A549 (cell line): Measurements from ENCODE around the gene YTHDF2. TPM values are rescaled to one million over a fixed set of nuclear protein-coding genes. Genes with fewer than 3 reads are reported as not detected.

ENCODE experiments used
- ATAC-seq, 2 experiments: fragments of 200-7000 bp in 1 of 2; fragments of >200 bp in 1 of 2; cut with Nextera tagmentation in 1 of 2; cut with Tn5 transposase in 1 of 2; 3 replicates each; pipeline versions ENCODE4 v1.8.0 to v1.9.1; 2018 to 2020; ENCODE audit warnings: mild to moderate bottlenecking in 1 of 2, moderate library complexity in 1 of 2
- CTCF ChIA-PET: fragments of 300-600 bp; sonication (Branson Sonifier 250); formaldehyde crosslinking; extraction: SDS; loops from one replicate; lab custom pipeline; 2021; ENCODE audit warnings: antibody characterized with exemption, inconsistent platforms; lab: Yijun Ruan, JAX
- POLR2A ChIA-PET: fragments of 350-600 bp; formaldehyde crosslinking; extraction: SDS; loops from one replicate; lab custom pipeline; 2021; ENCODE audit warnings: antibody characterized with exemption, inconsistent platforms; lab: Yijun Ruan, JAX
- DNase-seq, 2 experiments: peaks; one replicate each; pipeline versions ENCODE4 v3.0.0 to v3.0.0-alpha.2; 2011 to 2016; ENCODE audit warnings: low read depth in 1 of 2, low spot score in 1 of 2
- FAIRE-seq: peaks from 2 replicates; lab custom pipeline; 2011; peaks lifted over from hg19 to GRCh38; lab: Jason Lieb, UNC
- H3K27ac ChIP-seq, 2 experiments: fragments of >200 bp; sonication (Bioruptor Twin); formaldehyde crosslinking; 3 replicates each; pipeline ENCODE4 v1.5.1; 2016 to 2017
- H3K4me1 ChIP-seq: fragments of >200 bp; sonication (Bioruptor Twin); formaldehyde crosslinking; 3 replicates; pipeline ENCODE4 v1.6.1; 2016
- H3K4me2 ChIP-seq: fragments of >200 bp; sonication (Bioruptor Twin); formaldehyde crosslinking; 3 replicates; pipeline ENCODE4 v1.6.1; 2016
- H3K4me3 ChIP-seq: fragments of >200 bp; sonication (Bioruptor Twin); formaldehyde crosslinking; 3 replicates; pipeline ENCODE4 v1.5.1; 2016
- H3K9me3 ChIP-seq: fragments of >200 bp; sonication (Bioruptor Twin); formaldehyde crosslinking; 3 replicates; pipeline ENCODE4 v1.6.1; 2016
- BCL3 ChIP-seq: fragments of >200 bp; sonication (Bioruptor Twin); formaldehyde crosslinking; IDR thresholded peaks from 3 replicates; pipeline ENCODE4 v1.6.1; 2016
- CBX8 ChIP-seq: fragments of 200-600 bp; sonication (generic); IDR thresholded peaks from 2 replicates; pipeline ENCODE4 v1.6.1; 2016
- CEBPB ChIP-seq, 2 experiments: fragments of >200 bp in 1 of 2; sonication (Bioruptor Twin) in 1 of 2; formaldehyde crosslinking in 1 of 2; IDR thresholded peaks; 2 replicates each; pipeline ENCODE4 v1.6.1; 2012 to 2016
- CHD2 ChIP-seq: fragments of 150-350 bp; IDR thresholded peaks from 2 replicates; pipeline ENCODE4 v1.6.1; 2014; ENCODE audit warnings: low read length; ENCODE audit not compliant: partially characterized antibody
- EHMT2 ChIP-seq: fragments of 200-600 bp; sonication (generic); IDR thresholded peaks from 2 replicates; pipeline ENCODE4 v1.6.1; 2016; ENCODE audit warnings: antibody characterized with exemption, low read depth, mild to moderate bottlenecking, moderate library complexity
- EP300 ChIP-seq, 2 experiments: fragments of >200 bp; sonication (Bioruptor Twin); formaldehyde crosslinking; IDR thresholded peaks; 2 replicates in 1 of 2; 3 replicates in 1 of 2; pipeline ENCODE4 v1.6.1; 2016 to 2017
- GATA3 ChIP-seq: IDR thresholded peaks from 2 replicates; pipeline ENCODE4 v1.6.1; 2012; ENCODE audit warnings: borderline replicate concordance
- HDAC2 ChIP-seq: fragments of 200-600 bp; sonication (generic); IDR thresholded peaks from 2 replicates; pipeline ENCODE4 v1.6.1; 2016
- HOXA7 ChIP-seq: fragments of 250-450 bp; sonication (Bioruptor Pico); IDR thresholded peaks from 2 replicates; pipeline ENCODE4 v1.5.0; 2020; ENCODE audit warnings: mild to moderate bottlenecking, moderate library complexity
- HOXB13 ChIP-seq: fragments of 250-450 bp; sonication (Bioruptor Pico); IDR thresholded peaks from 2 replicates; pipeline ENCODE4 v1.5.0; 2020; ENCODE audit warnings: low read depth, mild to moderate bottlenecking, moderate library complexity
- MAX ChIP-seq: IDR thresholded peaks from 2 replicates; pipeline ENCODE4 v1.6.1; 2012
- NPAS2 ChIP-seq: fragments of 250-450 bp; sonication (Bioruptor Pico); IDR thresholded peaks from 2 replicates; pipeline ENCODE4 v1.8.0; 2022; ENCODE audit warnings: mild to moderate bottlenecking, moderate library complexity, borderline replicate concordance
- NR3C1 ChIP-seq: fragments of >200 bp; sonication (Bioruptor Twin); formaldehyde crosslinking; IDR thresholded peaks from 3 replicates; pipeline ENCODE4 v1.6.1; 2017
- PBX3 ChIP-seq: IDR thresholded peaks from 2 replicates; pipeline ENCODE4 v1.6.1; 2012
- PHF8 ChIP-seq: fragments of 200-600 bp; sonication (generic); IDR thresholded peaks from 2 replicates; pipeline ENCODE4 v1.6.1; 2016; ENCODE audit warnings: low read depth, mild to moderate bottlenecking, antibody characterized with exemption, moderate library complexity, borderline replicate concordance
- POLR2A ChIP-seq: IDR thresholded peaks from 2 replicates; pipeline ENCODE4 v1.6.1; 2012; ENCODE audit warnings: mild to moderate bottlenecking, low read length
- RAD21 ChIP-seq, 2 experiments: fragments of >200 bp in 1 of 2; sonication (Bioruptor Twin) in 1 of 2; formaldehyde crosslinking in 1 of 2; IDR thresholded peaks in 1 of 2; conservative IDR thresholded peaks in 1 of 2; 2 replicates in 1 of 2; 3 replicates in 1 of 2; pipeline ENCODE4 v1.6.1; 2012 to 2018; ENCODE audit warnings: inconsistent platforms in 1 of 2
- RNF2 ChIP-seq: fragments of 200-600 bp; sonication (generic); IDR thresholded peaks from 2 replicates; pipeline ENCODE4 v1.6.1; 2016; ENCODE audit warnings: low read depth, mild to moderate bottlenecking, antibody characterized with exemption, moderate library complexity, borderline replicate concordance
- SMC3 ChIP-seq: fragments of >200 bp; sonication (Bioruptor Twin); formaldehyde crosslinking; IDR thresholded peaks from 3 replicates; pipeline ENCODE4 v1.6.1; 2018; ENCODE audit warnings: inconsistent platforms
- TP53 ChIP-seq: fragments of 250-450 bp; sonication (Bioruptor Pico); IDR thresholded peaks from 2 replicates; pipeline ENCODE4 v1.5.0; 2021; ENCODE audit warnings: mild to moderate bottlenecking, moderate library complexity
- WGBS: methylation state at CpG from one replicate; pipeline ENCODE4 v1.1.6; 2017; ENCODE audit errors: missing lambda C conversion rate; 5-methylcytosine and 5-hydroxymethylcytosine counted together
- polyA plus RNA-seq, 4 experiments: library from polyadenylated mRNA; depleted of rRNA in 3 of 4; stranded (reverse); fragments of >200 nt; fragmentation: RNase III in 1 of 4; extraction: RNeasy Plus Mini Kit Qiagen cat#74134 plus additional on column Dnase treatment in 1 of 4; gene quantifications; 2 replicates in 3 of 4; 3 replicates in 1 of 4; pipeline ENCODE4 v1.2.3, GENCODE V29; 2011 to 2017

Gene YTHDF2
- polyA plus RNA-seq, 2 of the 4 experiments (the other 2 are of a cell fraction) = 53.2 to 55.6 TPM

GRCh38 chr1:28813931-28814465 is 77.3 kb downstream of the YTHDF2 start (continued):
- no peak for TF ChIP-seq PBX3
- no peak for TF ChIP-seq BCL3
- TF ChIP-seq NR3C1 = no peak
- TF ChIP-seq HDAC2 = no peak
- TF ChIP-seq HOXA7 (CRISPR knock-in tag) = no peak
- TF ChIP-seq CHD2 = no peak
- no peak for TF ChIP-seq HOXB13 (CRISPR knock-in tag)

- DNase-seq (no peak), FAIRE-seq (no peak), ATAC-seq (peak; percentile 10 to 17; a peak in 2 of 6 replicates)
- no peaks in the 10 kb centered on the region for H3K4me1 ChIP-seq
- H3K4me2 ChIP-seq = no peak overlapping the region
- H3K4me3 ChIP-seq = no peak overlapping the region
- ChIA-PET CTCF (interaction anchor here (1.0 to 2.4 kb wide), 6 partner anchors 41 to 79 kb away, joined by 3 to 9 read pairs (median 4); partner anchors contain the start of gene YTHDF2), POLR2A (no interaction called here)
- 50% methylated on average over 9 of the region's 12 CpGs for WGBS
- H3K9me3 ChIP-seq = no peaks in the 10 kb centered on the region
- H3K27ac ChIP-seq = no peak overlapping the region
- TF ChIP-seq RAD21 (conservative IDR thresholded peaks at IDR 0.05 in 1 of 2, IDR thresholded peaks at IDR 0.05 in 1 of 2) (no peak), HOXB13 (CRISPR knock-in tag) (no peak), GATA3 (no peak), PBX3 (no peak), NPAS2 (CRISPR knock-in tag) (no peak), PHF8 (no peak), SMC3 (no peak), EHMT2 (no peak), POLR2A (no peak), CHD2 (no peak), HDAC2 (no peak), CEBPB (IDR thresholded peaks at IDR 0.05) (no peak)
These were observed 78.9 kb downstream of the YTHDF2 start for GRCh38 chr1:28815533-28816185.

GRCh38 chr1:28817133-28817532 is 80.4 kb downstream of the YTHDF2 start:
- CTCF ChIA-PET = interaction anchor here (1.4 to 2.4 kb wide), 2 partner anchors 65 to 81 kb away, joined by 4 to 6 read pairs; partner anchors contain the start of gene YTHDF2
- DNase-seq (no peak), ATAC-seq (no peak), FAIRE-seq (no peak)
- no peak overlapping the region for H3K27ac ChIP-seq
- H3K9me3 ChIP-seq = no peaks in the 10 kb centered on the region
- no peak overlapping the region for H3K4me3 ChIP-seq
- TF ChIP-seq TP53 (CRISPR knock-in tag) (no peak), MAX (no peak), RNF2 (no peak), EP300 (IDR thresholded peaks at IDR 0.05) (no peak), CHD2 (no peak), CBX8 (no peak), SMC3 (no peak)
- no peaks in the 10 kb centered on the region for H3K4me1 ChIP-seq
- 40% methylated on average over 7 of the region's 7 CpGs for WGBS
- no peak overlapping the region for H3K4me2 ChIP-seq
- POLR2A ChIA-PET = interaction anchor here (0.6 kb wide), 1 partner anchor 257 kb away, joined by 3 read pairs; no protein-coding TSS in a partner anchor
